GM21619 (cell line): Measurements from ENCODE around the gene FAM47E.
"Not testable (repeated sequence)": the region's sequence is repeated elsewhere in the genome, so short reads cannot be mapped to it uniquely, and the experiment has no call there.

Source experiments
- ATAC-seq: cut with Tn5 transposase; IDR thresholded peaks from one replicate; pipeline ENCODE4 v1.9.1; 2021; ENCODE audit not compliant: unreplicated experiment

The FAM47E gene

GRCh38 chr4:76266627-76267026 lies 15.1 kb downstream of the FAM47E start:
- ATAC-seq, result no peak

GRCh38 chr4:76267811-76268210 lies 16.3 kb downstream of the FAM47E start:
- ATAC-seq, result no peak

- ATAC-seq, result no peak
Measured at GRCh38 chr4:76270244-76271175, 19.0 kb downstream of the FAM47E start.

- no peak for ATAC-seq
Measured at GRCh38 chr4:76271248-76271647, 19.7 kb downstream of the FAM47E start.

GRCh38 chr4:76272073-76272472 lies 20.6 kb downstream of the FAM47E start:
- no peak for ATAC-seq

GRCh38 chr4:76272582-76272981 lies 21.1 kb downstream of the FAM47E start:
- ATAC-seq, result no peak

GRCh38 chr4:76272999-76273398 lies 21.5 kb downstream of the FAM47E start:
- ATAC-seq, result no peak

GRCh38 chr4:76275486-76276124 lies 24.1 kb downstream of the FAM47E start:
- no peak for ATAC-seq

GRCh38 chr4:76276813-76277212 lies 25.3 kb downstream of the FAM47E start:
- no peak for ATAC-seq

- ATAC-seq, result no peak
Measured at GRCh38 chr4:76277667-76278066, 26.1 kb downstream of the FAM47E start.

- ATAC-seq, result no peak
Measured at GRCh38 chr4:76278583-76278982, 27.1 kb downstream of the FAM47E start.

- no peak for ATAC-seq
Measured at GRCh38 chr4:76279462-76279861, 27.9 kb downstream of the FAM47E start.

GRCh38 chr4:76280488-76281441 lies 29.2 kb downstream of the FAM47E start:
- ATAC-seq, result no peak

GRCh38 chr4:76281594-76281993 lies 30.1 kb downstream of the FAM47E start:
- not testable (repeated sequence) for ATAC-seq

- ATAC-seq, result no peak
Measured at GRCh38 chr4:76282941-76283689, 31.6 kb downstream of the FAM47E start.

- no peak for ATAC-seq
Measured at GRCh38 chr4:76283900-76284299, 32.4 kb downstream of the FAM47E start.

- ATAC-seq, result not testable (repeated sequence)
Measured at GRCh38 chr4:76287811-76288210, 36.3 kb downstream of the FAM47E start.

- no peak for ATAC-seq
Measured at GRCh38 chr4:76292730-76293129, 41.2 kb downstream of the FAM47E start.

GRCh38 chr4:76293772-76294171 lies 42.3 kb downstream of the FAM47E start:
- ATAC-seq, result no peak

- ATAC-seq, result no peak
Measured at GRCh38 chr4:76296286-76296820, 44.8 kb downstream of the FAM47E start.
